NCI-H2029 (cell line): ENCODE results near the gene CHMP4A.
"Not testable (repeated sequence)": the region's sequence is repeated elsewhere in the genome, so short reads cannot be mapped to it uniquely, and the experiment has no call there.

Source experiments
- DNase-seq: peaks from one replicate; lab custom pipeline; 2025; lab: John Stamatoyannopoulos, UW

The CHMP4A gene

GRCh38 chr14:24222987-24223386 is 9.7 kb upstream of the CHMP4A start:
- not testable (repeated sequence) for DNase-seq

DNA sequence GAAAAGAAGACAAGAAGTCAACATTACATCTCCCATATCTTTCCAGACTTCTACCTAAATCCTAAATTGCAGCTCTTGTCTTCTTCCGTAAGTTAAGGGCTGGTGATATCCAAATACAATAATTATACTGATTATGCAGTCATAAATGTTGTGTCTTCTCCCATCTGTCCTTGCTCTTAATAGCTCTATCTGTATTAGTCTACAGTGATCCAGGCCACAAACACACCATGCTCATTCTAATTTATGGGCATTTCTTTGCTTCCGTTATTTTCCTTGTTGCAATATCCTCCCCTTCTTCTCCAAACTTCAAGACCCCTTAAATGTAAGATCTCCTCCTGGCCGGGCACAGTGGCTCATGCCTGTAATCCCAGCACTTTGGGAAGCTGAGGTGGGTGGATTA is 6.2 kb upstream of the CHMP4A start:
- DNase-seq: no peak

- no peak for DNase-seq
Measured at GRCh38 chr14:24219080-24219479, 5.8 kb upstream of the CHMP4A start.

GRCh38 chr14:24216876-24217275 is 3.6 kb upstream of the CHMP4A start:
- DNase-seq: not testable (repeated sequence)

DNA sequence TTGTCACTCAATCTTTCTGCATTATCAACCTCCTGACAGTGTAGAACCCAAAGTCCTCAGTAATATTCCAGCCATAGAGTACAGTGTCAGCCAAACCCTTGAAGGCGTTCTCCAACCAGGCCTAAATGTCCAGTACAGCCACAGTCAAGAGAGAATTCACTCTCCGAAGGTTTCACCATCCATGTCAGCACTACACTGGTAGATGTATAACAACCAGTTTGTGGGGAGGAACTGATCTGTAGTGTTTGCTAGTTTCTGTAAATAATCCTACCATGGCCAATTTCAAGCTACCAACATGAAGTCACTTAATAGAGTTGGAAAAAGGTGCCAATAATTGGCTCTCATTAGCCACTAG is 3.0 kb upstream of the CHMP4A start:
- DNase-seq: no peak

- peak; percentile 91 for DNase-seq
Measured at GRCh38 chr14:24215495-24216344, 2.4 kb upstream of the CHMP4A start, which contains the start of gene MDP1. TSS of gene MDP1 (minus strand) at chr14:24216066. CDS start at chr14:24215955, 111 bp downstream.

DNA sequence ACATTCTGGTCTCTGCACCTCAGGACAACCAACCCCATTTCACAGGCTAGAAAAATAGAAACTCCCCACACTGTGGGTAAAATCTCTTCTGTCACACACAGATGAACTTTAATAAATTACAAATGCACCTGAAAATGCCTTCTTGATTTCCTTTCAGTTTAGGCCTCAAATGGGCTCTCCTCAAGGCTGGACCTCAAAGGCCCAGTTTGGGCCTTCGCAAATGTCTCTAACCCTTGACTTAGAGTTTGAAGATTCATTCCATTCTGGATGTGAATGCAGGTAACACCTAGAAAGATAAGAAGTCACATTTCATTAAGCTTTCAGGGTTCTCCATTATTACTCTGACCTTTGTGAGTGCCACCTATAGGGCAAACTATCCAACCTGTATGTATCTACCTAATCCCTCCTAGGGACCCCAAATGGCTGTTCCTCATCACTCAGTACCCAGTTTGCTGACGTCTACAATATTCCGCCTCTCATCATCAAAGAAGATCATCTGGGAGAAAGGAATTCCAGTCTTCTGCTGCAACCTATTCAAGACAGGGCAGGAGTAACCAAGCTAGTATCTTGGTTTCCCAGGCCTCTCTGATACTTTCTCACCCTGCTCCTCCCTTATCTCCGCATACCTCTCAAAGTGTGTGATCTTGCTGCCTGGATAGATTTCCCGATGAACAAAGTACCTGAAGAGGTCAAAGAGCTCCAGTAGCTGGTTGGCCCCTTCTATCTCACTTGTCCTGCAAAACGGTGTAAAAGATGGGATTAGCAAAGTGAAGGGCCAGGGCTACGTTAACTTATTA is 776 bp upstream of the CHMP4A start:
- DNase-seq: no peak

GRCh38 chr14:24211311-24211710 is 2.0 kb downstream of the CHMP4A start:
- DNase-seq: no peak

GRCh38 chr14:24207625-24208024 is 5.7 kb downstream of the CHMP4A start:
- DNase-seq: no peak

DNA sequence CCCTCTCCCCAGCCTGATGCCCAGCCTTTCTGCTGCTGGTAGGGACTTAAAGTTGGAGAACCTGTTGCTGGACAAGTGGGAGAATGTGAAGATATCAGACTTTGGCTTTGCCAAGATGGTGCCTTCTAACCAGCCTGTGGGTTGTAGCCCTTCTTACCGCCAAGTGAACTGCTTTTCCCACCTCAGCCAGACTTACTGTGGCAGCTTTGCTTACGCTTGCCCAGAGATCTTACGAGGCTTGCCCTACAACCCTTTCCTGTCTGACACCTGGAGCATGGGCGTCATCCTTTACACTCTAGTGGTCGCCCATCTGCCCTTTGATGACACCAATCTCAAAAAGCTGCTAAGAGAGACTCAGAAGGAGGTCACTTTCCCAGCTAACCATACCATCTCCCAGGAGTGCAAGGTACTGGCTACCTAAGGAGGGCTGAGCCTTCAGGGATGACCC is 6.2 kb downstream of the CHMP4A start:
- no peak for DNase-seq

- DNase-seq: no peak
Measured at GRCh38 chr14:24206260-24207103, 6.8 kb downstream of the CHMP4A start.

DNA sequence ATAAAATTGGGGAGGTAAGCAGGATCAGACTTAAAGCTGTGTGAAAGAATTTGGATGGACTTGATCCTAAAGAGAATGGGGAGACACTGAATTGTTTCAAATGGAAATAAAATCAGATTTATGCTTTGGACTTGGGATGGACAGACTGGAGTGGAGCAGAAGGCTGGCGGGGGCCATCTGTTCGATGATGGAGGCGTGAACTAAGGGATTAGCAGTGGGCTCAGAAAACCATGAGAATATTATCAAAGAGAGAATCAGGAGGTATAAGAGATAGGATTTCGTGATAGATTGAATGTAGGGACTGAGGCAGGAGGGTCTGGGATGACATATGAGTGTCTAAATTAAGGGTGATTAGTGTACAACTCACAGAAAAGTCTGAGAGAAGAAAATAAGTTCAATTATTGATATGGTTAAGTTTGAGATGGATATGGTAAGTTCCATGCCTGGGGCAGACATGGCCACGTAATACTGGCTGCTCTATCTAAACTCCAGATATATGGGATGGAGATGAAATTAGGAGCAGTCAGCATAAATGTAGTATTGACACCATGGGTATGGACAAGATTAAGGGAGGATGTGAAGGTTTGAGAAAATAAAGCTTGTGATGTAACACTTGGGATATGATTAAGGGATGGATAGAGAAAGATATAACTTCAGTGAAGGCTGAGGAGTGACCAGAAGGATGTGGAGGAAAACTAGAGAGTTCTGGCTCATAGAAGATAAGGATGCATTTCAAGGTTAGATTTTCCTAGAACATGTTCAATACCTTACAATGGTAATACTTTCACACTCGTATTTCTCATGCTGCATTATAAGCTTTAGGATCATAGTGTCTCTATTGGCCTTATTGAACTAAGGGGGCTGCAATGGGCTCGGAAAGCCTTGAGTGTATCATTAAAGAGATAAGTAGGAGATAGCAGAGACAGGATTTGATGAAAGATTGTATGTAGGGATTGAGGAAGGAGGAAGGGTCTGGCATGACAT is 8.8 kb downstream of the CHMP4A start:
- DNase-seq: no peak

GRCh38 chr14:24203249-24203886 is 9.9 kb downstream of the CHMP4A start:
- DNase-seq: not testable (repeated sequence)

GRCh38 chr14:24202538-24202937 is 10.8 kb downstream of the CHMP4A start:
- DNase-seq: not testable (repeated sequence)

DNA sequence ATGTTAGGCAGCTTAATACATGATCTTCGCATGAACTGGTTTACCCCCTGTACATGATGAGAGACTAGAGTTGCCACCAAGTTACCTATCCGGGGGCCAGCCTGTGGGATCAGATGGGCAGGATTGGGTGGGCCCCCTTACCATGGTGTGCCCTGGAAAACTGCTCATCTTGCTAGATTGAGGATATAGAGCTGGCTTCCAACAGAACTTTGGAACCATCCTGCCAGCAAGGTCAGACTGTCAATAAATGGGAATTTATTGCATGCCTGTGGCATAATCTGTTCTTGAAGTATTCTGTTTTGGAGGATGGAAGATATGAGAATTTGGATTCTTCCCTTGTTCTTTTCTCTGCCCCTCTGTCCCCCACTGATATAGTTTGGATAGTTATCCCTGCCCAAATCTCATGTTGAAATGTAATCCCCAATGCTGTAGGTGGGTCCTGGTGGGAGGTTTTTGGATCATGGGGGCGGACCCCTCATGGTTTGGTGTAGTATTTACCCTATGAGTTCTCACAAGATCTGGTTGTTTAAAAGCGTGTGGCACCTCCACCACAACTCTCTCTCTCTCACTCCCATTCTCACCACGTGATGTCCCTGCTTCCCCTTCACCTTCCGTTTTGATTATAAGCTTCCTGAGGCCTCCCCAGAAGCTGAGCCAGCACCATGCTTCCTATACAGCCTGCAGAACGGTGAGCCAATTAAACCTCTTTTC is 14.3 kb downstream of the CHMP4A start:
- no peak for DNase-seq

GRCh38 chr14:24197056-24197450 is 16.2 kb downstream of the CHMP4A start:
- DNase-seq: no peak

- DNase-seq: no peak
Measured at GRCh38 chr14:24196071-24197055, 16.9 kb downstream of the CHMP4A start.
